ENCODE measurements around the gene CBFA2T2.
"Not testable (repeated sequence)": the region's sequence is repeated elsewhere in the genome, so short reads cannot be mapped to it uniquely, and the experiment has no call there.

CBFA2T2 gene

GRCh38 chr20:33630507-33630906, 140.6 kb downstream of the CBFA2T2 start:
- DNase-seq = no peak

GRCh38 chr20:33631910-33632309, 142.0 kb downstream of the CBFA2T2 start:
- DNase-seq = not testable (repeated sequence)

DNA sequence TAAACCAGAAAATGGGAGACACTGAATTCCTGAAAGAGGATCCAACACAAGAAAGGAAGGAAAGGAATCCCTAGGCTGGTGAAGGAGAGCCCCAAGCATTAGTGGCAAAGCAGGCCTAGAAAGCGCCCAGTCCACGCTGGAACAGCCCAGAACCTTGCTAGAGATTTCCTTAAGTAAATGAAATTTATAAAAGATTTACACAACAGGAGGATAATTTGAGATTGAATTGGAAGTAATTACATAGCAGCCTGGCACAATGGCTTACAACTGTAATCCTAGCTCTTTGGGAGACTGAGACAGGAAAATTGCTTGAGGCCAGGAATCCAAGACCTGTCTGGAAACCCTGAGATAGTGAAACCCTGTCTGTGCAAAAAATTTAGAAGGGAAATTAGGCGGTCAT, 145.4 kb downstream of the CBFA2T2 start:
- DNase-seq = no peak

- no peak for DNase-seq
Measured at GRCh38 chr20:33636776-33637175, 146.9 kb downstream of the CBFA2T2 start.

- no peak for DNase-seq
Measured at GRCh38 chr20:33640287-33640686, 150.4 kb downstream of the CBFA2T2 start.

GRCh38 chr20:33644313-33645071, 154.6 kb downstream of the CBFA2T2 start:
- DNase-seq = no peak

- DNase-seq = no peak
Measured at GRCh38 chr20:33645072-33645358, 155.1 kb downstream of the CBFA2T2 start.

DNA sequence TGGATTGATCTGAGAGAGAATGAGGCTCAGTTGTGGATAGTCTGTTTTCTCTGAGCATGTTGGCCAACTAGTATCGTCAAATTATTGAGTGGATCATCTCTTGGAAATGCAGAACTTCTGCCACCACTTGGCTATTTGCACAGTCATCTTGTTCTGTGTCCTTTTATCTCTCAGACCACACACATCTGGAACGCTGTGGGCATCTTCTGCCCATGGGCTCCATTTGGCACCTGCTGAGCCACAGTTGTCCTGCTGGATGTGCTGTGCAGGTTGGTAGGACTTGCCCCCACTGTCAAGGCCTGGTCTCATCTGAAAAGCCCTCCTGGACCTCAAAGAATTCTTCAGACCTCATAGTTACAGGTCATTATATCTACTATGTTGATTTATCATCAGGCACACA, 155.5 kb downstream of the CBFA2T2 start:
- no peak for DNase-seq

GRCh38 chr20:33646191-33646590, 156.3 kb downstream of the CBFA2T2 start:
- DNase-seq = no peak

- DNase-seq = not testable (repeated sequence)
Measured at GRCh38 chr20:33646959-33647602, 157.2 kb downstream of the CBFA2T2 start.

GRCh38 chr20:33647603-33648395, 157.9 kb downstream of the CBFA2T2 start:
- DNase-seq = no peak

- DNase-seq = no peak
Measured at GRCh38 chr20:33648396-33649004, 158.6 kb downstream of the CBFA2T2 start.

DNA sequence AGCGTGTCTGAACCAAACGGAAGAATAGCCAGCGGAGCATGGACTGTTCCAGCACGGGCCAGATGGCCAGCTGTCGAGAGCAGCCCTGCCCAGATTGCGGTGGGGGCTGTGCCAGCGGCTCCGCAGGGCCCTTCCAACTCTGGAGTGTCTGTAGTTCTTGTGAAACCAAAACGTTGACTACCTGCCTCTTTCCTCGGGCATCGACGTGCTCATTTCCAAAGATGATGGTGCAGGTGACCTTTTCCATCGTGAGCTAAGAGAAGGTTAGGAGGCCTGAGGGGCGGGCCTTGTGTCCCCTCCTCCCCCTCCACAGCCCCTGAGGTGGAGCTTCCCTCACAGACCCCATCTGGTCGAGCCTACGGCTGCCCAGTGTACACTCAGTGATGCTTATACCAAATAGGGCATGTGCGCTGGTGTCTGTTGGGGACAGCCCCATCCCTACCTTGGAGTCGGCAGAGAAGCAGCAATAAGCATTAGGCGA, 159.3 kb downstream of the CBFA2T2 start:
- DNase-seq = no peak

DNA sequence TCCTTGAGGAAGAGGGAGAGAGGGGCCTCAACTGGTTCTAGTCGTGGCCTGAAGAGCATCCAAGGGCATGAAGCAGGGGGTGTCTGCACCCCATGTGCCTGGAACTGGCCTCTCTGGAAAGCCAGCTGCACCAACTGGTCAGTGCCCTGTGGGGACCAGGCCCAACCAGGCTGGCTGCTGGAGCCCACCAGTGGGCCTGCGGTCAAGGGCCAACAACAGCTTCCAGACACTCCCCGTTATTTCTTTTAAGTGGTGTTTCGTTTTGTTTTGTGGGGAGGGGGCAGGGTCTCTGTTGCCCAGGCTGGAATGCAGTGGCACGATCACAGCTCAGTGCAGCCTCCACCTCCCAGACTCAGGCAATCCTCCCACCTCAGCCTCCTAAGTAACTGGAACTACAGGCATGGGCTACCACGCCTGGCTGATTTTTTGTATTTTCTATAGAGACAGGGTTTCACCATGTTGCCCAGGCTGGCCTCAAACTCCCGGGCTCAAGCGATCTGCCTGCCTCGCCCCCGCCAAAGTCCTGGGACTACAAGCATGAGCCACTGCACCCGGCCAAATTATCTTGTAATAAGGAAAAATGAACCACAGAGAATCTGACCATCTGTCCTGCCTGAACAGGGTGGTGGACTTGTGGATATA, 160.3 kb downstream of the CBFA2T2 start:
- DNase-seq = no peak

- DNase-seq = no peak
Measured at GRCh38 chr20:33650753-33651561, 161.1 kb downstream of the CBFA2T2 start.

GRCh38 chr20:33651562-33652048, 161.7 kb downstream of the CBFA2T2 start:
- no peak for DNase-seq

DNA sequence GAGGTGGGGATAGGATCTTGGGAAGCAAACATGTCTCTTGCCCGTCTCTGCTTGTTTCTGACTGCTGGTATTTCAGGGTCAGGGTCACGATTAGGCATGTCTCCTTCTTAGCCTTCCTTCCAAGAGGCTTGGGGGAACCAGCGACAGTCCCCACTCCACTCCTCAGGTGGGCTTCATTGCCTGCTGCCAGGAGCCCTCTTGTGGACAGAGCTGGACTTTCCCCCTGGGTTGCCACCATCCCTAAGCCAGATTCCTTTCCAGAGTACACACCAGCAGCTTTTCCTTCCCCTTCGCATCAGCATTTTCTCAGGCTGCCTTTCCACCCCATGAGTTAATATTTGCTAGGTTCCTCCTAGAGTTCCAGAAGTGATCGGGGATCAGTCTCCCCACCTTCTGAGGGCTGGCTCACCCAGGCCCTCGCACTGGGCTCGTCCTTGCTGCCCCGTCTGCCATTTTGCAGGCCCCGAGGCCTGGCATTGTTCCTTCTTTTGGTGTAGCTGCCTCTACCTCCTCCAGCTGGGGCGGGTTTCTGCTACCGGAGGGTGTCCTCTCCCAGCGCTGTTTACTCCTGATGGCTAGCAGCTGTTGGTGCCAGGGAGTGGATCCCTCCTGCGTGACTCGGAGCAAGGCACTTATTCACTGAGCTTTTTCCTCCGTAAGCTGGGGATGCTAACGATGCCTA, 163.5 kb downstream of the CBFA2T2 start:
- DNase-seq = peak; percentile 27

- DNase-seq = no peak
Measured at GRCh38 chr20:33653900-33654596, 164.2 kb downstream of the CBFA2T2 start.

GRCh38 chr20:33654680-33655161, 164.8 kb downstream of the CBFA2T2 start:
- no peak for DNase-seq

- DNase-seq = no peak
Measured at GRCh38 chr20:33655164-33655563, 165.3 kb downstream of the CBFA2T2 start.
